ENCODE results near the gene BRME1. TPM values are rescaled to one million over a fixed set of nuclear protein-coding genes. Genes with fewer than 3 reads are reported as not detected.

The BRME1 gene
- total and polyA plus RNA-seq, 2 experiments from 2014 or later, result 2.2 to 3.2 TPM

GRCh38 chr19:13875824-13876223, 30.1 kb downstream of the BRME1 start:
- TF ChIP-seq EZH2 (IDR thresholded peaks at IDR 0.05; ENCODE audit: borderline replicate concordance) (no peak), CTCF (IDR thresholded peaks at IDR 0.05; ENCODE audit: poor library complexity) (no peak), EZH2phosphoT487 (IDR thresholded peaks at IDR 0.05; ENCODE audit: low read depth, severe bottlenecking, unreplicated experiment) (no peak)
- Histone ChIP-seq H3K4me2 (no peak overlapping the region), H3K36me3 (replicated peaks; ENCODE audit: insufficient read depth, low read depth) (no peaks in the 10 kb centered on the region), H3K4me1 (ENCODE audit: insufficient read depth) (peaks cover 10% of the 10 kb centered on the region), H3K4me3 (no peak overlapping the region), H4K20me1 (ENCODE audit: insufficient read depth, poor library complexity, severe bottlenecking) (no peaks in the 10 kb centered on the region), H3K9me2 (replicated peaks; ENCODE audit: insufficient read depth) (no peaks in the 10 kb centered on the region), H3K27ac (no peak overlapping the region), H3K79me2 (no peaks in the 10 kb centered on the region), H3K9me3 (ENCODE audit: low read depth) (no peaks in the 10 kb centered on the region), H2AFZ (no peak overlapping the region), H3K27me3 (no peaks in the 10 kb centered on the region)
- 96% methylated on average over 5 of the region's 5 CpGs for WGBS (ENCODE audit: low lambda C conversion rate, missing lambda C conversion rate)
- peak; percentile 1 for DNase-seq (ENCODE audit: low spot score)

GRCh38 chr19:13873834-13874515, 31.9 kb downstream of the BRME1 start:
- WGBS (ENCODE audit: low lambda C conversion rate, missing lambda C conversion rate), result 53% methylated on average over 23 of the region's 35 CpGs
- Histone ChIP-seq H3K9me3 (ENCODE audit: low read depth) (no peaks in the 10 kb centered on the region), H3K9me2 (replicated peaks; ENCODE audit: insufficient read depth) (no peaks in the 10 kb centered on the region), H3K4me3 (no peak overlapping the region), H3K27me3 (no peaks in the 10 kb centered on the region), H3K4me1 (ENCODE audit: insufficient read depth) (peaks cover 5% of the 10 kb centered on the region), H3K4me2 (no peak overlapping the region), H4K20me1 (ENCODE audit: insufficient read depth, poor library complexity, severe bottlenecking) (no peaks in the 10 kb centered on the region), H3K36me3 (replicated peaks; ENCODE audit: insufficient read depth, low read depth) (no peaks in the 10 kb centered on the region), H3K27ac (no peak overlapping the region), H3K79me2 (no peaks in the 10 kb centered on the region), H2AFZ (no peak overlapping the region)
- TF ChIP-seq CTCF (IDR thresholded peaks at IDR 0.05; ENCODE audit: poor library complexity), result no peak
- no peak for TF ChIP-seq EZH2 (IDR thresholded peaks at IDR 0.05; ENCODE audit: borderline replicate concordance)
- no peak for TF ChIP-seq EZH2phosphoT487 (IDR thresholded peaks at IDR 0.05; ENCODE audit: low read depth, severe bottlenecking, unreplicated experiment)
- no peak for DNase-seq (ENCODE audit: low spot score)

GRCh38 chr19:13872695-13873389, 33.1 kb downstream of the BRME1 start:
- H3K79me2 ChIP-seq, result no peaks in the 10 kb centered on the region
- H4K20me1 ChIP-seq (ENCODE audit: insufficient read depth, poor library complexity, severe bottlenecking), result no peaks in the 10 kb centered on the region
- no peaks in the 10 kb centered on the region for H3K9me3 ChIP-seq (ENCODE audit: low read depth)
- peaks cover 5% of the 10 kb centered on the region for H3K4me1 ChIP-seq (ENCODE audit: insufficient read depth)
- H2AFZ ChIP-seq, result peak overlapping the region; percentile 95
- no peak overlapping the region for H3K27ac ChIP-seq
- peak; percentile 65 for DNase-seq (ENCODE audit: low spot score)
- 5% methylated on average over 25 of the region's 45 CpGs for WGBS (ENCODE audit: low lambda C conversion rate, missing lambda C conversion rate)
- peak overlapping the region; percentile 77 for H3K4me3 ChIP-seq
- H3K27me3 ChIP-seq, result no peaks in the 10 kb centered on the region
- H3K4me2 ChIP-seq, result peak overlapping the region; percentile 91
- H3K9me2 ChIP-seq (replicated peaks; ENCODE audit: insufficient read depth), result no peaks in the 10 kb centered on the region
- TF ChIP-seq EZH2phosphoT487 (IDR thresholded peaks at IDR 0.05; ENCODE audit: low read depth, severe bottlenecking, unreplicated experiment) (no peak), CTCF (IDR thresholded peaks at IDR 0.05; ENCODE audit: poor library complexity) (peak; percentile 48)
- H3K36me3 ChIP-seq (replicated peaks; ENCODE audit: insufficient read depth, low read depth), result no peaks in the 10 kb centered on the region
